AG04449 (cell line): Measurements from ENCODE around the gene POU2F3.

Source experiments
- CTCF ChIA-PET: fragments of 350-600 bp; formaldehyde crosslinking; extraction: SDS; loops from one replicate; lab custom pipeline; 2021; ENCODE audit warnings: antibody characterized with exemption; lab: Yijun Ruan, JAX
- POLR2A ChIA-PET: fragments of 400-600, 350-600 bp; formaldehyde crosslinking; extraction: SDS; loops from one replicate; lab custom pipeline; 2020; ENCODE audit warnings: antibody characterized with exemption, inconsistent platforms; lab: Yijun Ruan, JAX
- DNase-seq: peaks from one replicate; pipeline ENCODE4 v3.0.0-alpha.2; 2010; ENCODE audit warnings: low read depth, low spot score
- H3K4me3 ChIP-seq: 2 replicates; pipeline ENCODE4 v1.5.1; 2011; ENCODE audit warnings: low read depth, mild to moderate bottlenecking, control low read depth, low read length
- CTCF ChIP-seq: IDR thresholded peaks from one replicate; pipeline ENCODE4 v1.5.1; 2011; ENCODE audit warnings: mild to moderate bottlenecking, moderate library complexity, low read length, control low read depth, inconsistent platforms; ENCODE audit not compliant: insufficient read depth; ENCODE audit errors: missing control alignments

Gene POU2F3

GRCh38 chr11:120238968-120239620 is 846 bp upstream of the POU2F3 start:
- ChIA-PET CTCF (interaction anchor here (0.8 to 45.4 kb wide), 6 partner anchors 8 to 70 kb away, joined by 3 to 1135 read pairs (median 54); no protein-coding TSS in a partner anchor), POLR2A (no interaction called here)
- TF ChIP-seq CTCF: no peak
- no peak overlapping the region for H3K4me3 ChIP-seq
- DNase-seq: no peak

GRCh38 chr11:120240866-120241265 is 926 bp downstream of the POU2F3 start:
- H3K4me3 ChIP-seq: no peak overlapping the region
- POLR2A ChIA-PET: no interaction called here
- no peak for DNase-seq
- CTCF ChIA-PET: interaction anchor here (1.4 to 45.4 kb wide), 3 partner anchors 12 to 70 kb away, joined by 4 to 1135 read pairs (median 55); no protein-coding TSS in a partner anchor
- TF ChIP-seq CTCF: no peak

GRCh38 chr11:120241277-120241676 is 1.3 kb downstream of the POU2F3 start:
- H3K4me3 ChIP-seq: no peak overlapping the region
- ChIA-PET POLR2A (no interaction called here), CTCF (interaction anchor here (1.3 to 45.4 kb wide), 3 partner anchors 28 to 71 kb away, joined by 4 to 1135 read pairs (median 55); no protein-coding TSS in a partner anchor)
- TF ChIP-seq CTCF: no peak
- no peak for DNase-seq

GRCh38 chr11:120243221-120243620 is 3.3 kb downstream of the POU2F3 start:
- ChIA-PET POLR2A (no interaction called here), CTCF (interaction anchor here (1.0 to 45.4 kb wide), 5 partner anchors 8 to 73 kb away, joined by 3 to 1135 read pairs (median 55); no protein-coding TSS in a partner anchor)
- no peak for DNase-seq
- no peak overlapping the region for H3K4me3 ChIP-seq
- TF ChIP-seq CTCF: no peak

GRCh38 chr11:120244476-120245365 is 4.8 kb downstream of the POU2F3 start:
- TF ChIP-seq CTCF: no peak
- DNase-seq: no peak
- H3K4me3 ChIP-seq: no peak overlapping the region
- POLR2A ChIA-PET: no interaction called here
- CTCF ChIA-PET: interaction anchor here (1.0 to 45.4 kb wide), 8 partner anchors 9 to 74 kb away, joined by 3 to 1135 read pairs (median 8); no protein-coding TSS in a partner anchor

- no peak for TF ChIP-seq CTCF
- ChIA-PET POLR2A (no interaction called here), CTCF (interaction anchor here (1.3 to 45.4 kb wide), 5 partner anchors 10 to 75 kb away, joined by 3 to 1135 read pairs (median 55); no protein-coding TSS in a partner anchor)
- DNase-seq: no peak
- no peak overlapping the region for H3K4me3 ChIP-seq
Measured at GRCh38 chr11:120245434-120245833, 5.5 kb downstream of the POU2F3 start.
